ENCODE data around the gene RB1.

The RB1 gene

DNA sequence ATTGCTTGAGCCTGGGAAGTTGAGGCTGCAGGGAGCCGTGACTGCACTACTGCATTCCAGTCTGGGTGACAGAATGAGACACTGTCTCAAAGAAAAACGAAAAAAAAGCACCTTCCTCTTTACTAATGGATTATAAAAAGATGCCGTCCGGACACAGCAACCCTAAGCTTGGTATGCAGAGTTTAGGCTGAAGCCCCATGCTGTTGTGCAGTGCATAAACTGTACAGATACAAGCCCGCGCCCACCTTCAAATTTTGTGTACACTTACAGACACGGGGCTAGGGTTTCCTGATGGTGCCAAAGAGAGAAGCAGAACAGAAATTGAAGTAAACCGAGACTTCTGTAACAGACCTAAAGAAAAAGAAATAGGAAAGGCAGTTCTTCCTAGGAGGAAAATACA is 100.4 kb downstream of the RB1 start:
- TF ChIP-seq, protein P1, sequence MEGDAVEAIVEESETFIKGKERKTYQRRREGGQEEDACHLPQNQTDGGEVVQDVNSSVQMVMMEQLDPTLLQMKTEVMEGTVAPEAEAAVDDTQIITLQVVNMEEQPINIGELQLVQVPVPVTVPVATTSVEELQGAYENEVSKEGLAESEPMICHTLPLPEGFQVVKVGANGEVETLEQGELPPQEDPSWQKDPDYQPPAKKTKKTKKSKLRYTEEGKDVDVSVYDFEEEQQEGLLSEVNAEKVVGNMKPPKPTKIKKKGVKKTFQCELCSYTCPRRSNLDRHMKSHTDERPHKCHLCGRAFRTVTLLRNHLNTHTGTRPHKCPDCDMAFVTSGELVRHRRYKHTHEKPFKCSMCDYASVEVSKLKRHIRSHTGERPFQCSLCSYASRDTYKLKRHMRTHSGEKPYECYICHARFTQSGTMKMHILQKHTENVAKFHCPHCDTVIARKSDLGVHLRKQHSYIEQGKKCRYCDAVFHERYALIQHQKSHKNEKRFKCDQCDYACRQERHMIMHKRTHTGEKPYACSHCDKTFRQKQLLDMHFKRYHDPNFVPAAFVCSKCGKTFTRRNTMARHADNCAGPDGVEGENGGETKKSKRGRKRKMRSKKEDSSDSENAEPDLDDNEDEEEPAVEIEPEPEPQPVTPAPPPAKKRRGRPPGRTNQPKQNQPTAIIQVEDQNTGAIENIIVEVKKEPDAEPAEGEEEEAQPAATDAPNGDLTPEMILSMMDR (IDR thresholded peaks at IDR 0.05): no peak

DNA sequence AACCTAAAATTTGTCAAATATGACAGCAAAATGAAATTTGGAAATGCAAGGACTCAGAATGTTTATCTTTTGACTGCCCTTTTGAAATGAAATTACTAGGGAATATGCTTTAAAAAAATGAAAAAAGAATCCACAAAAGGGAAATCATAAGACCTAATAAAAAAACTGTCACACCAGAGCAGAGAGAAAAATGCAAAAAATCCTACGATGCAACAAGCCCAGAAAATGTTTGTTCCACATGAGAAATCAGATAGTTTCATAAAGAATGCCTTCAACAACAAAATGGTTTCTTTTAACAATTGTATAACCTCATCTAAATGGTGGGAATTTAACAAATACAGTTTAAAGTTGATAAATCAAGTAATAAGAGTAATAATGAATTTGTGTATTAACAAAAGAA is 101.4 kb downstream of the RB1 start:
- TF ChIP-seq, protein P1 (IDR thresholded peaks at IDR 0.05): no peak

GRCh38 chr13:48405875-48406274 is 102.3 kb downstream of the RB1 start:
- TF ChIP-seq, protein P1 (IDR thresholded peaks at IDR 0.05): no peak

GRCh38 chr13:48410199-48410598 is 106.6 kb downstream of the RB1 start:
- TF ChIP-seq, protein P1 (IDR thresholded peaks at IDR 0.05): no peak

GRCh38 chr13:48411147-48411794 is 107.7 kb downstream of the RB1 start:
- TF ChIP-seq, protein P1 (IDR thresholded peaks at IDR 0.05): no peak

GRCh38 chr13:48411841-48412531 is 108.4 kb downstream of the RB1 start:
- TF ChIP-seq, protein P1 (IDR thresholded peaks at IDR 0.05): no peak

DNA sequence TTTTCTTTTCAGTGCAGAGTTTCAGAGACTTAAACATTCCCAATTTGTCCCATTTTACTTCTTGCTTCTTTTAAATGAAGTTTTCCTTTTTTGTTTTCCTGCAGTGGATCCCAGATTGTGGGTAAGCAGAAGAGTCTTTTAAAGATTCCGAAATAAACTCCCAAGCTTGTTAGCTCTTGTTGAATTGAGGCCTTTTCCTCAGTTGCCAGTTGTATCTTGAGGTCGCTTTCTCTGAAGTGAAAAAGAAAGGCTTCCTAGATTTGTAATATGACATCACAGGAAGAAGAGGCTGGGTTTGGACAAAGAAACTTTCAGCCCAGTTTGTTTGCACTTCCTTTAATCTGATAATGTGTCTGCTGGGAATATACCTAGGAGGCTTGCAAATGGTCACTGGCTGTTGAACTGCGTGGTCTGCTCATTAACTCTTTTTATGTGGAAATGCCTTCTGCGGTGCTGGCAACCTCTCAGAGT is 109.4 kb downstream of the RB1 start, which contains the start of gene LPAR6:
LPAR6 (minus strand) TSS at position 233 of the 471 bp plus-strand sequence. CDS start 690 bp downstream, outside the sequence.
- TF ChIP-seq, protein P1 (IDR thresholded peaks at IDR 0.05): no peak

Measured in LNCAP (cell line).